Cardiac muscle cell (in vitro differentiated cells and primary cell): ENCODE data around the gene GNAL. TPM values are rescaled to one million over a fixed set of nuclear protein-coding genes. Genes with fewer than 3 reads are reported as not detected.
A peak's percentile ranks its signal among the peaks of the same experiment; 100 is the strongest.

Experiments
- DNase-seq, 2 donors: peaks; one replicate each; pipeline versions ENCODE4 v3.0.0 to v3.0.0-alpha.2; 2010 to 2017; ENCODE audit warnings: low read depth in 1 of 2, low spot score in 1 of 2
- H3K27ac ChIP-seq: fragments of 200-600 bp; sonication (generic); 2 replicates; pipeline ENCODE4 v1.5.1; 2016
- H3K27me3 ChIP-seq: fragments of 200-600 bp; sonication (generic); 2 replicates; pipeline ENCODE4 v1.6.0; 2016; ENCODE audit warnings: control low read depth
- H3K36me3 ChIP-seq: fragments of 200-600 bp; sonication (generic); 2 replicates; pipeline ENCODE4 v1.5.1; 2016; ENCODE audit warnings: control low read depth
- H3K4me1 ChIP-seq: fragments of 200-600 bp; sonication (generic); 2 replicates; pipeline ENCODE4 v1.8.1; 2017; ENCODE audit warnings: low read depth, mild to moderate bottlenecking, mixed run types
- H3K4me3 ChIP-seq: fragments of 200-600 bp; sonication (generic); 2 replicates; pipeline ENCODE4 v1.5.1; 2016; ENCODE audit warnings: mild to moderate bottlenecking
- H3K9me3 ChIP-seq: fragments of 200-600 bp; sonication (generic); 2 replicates; pipeline ENCODE4 v1.5.1; 2017; ENCODE audit warnings: low read depth, mild to moderate bottlenecking, control low read depth
- polyA plus RNA-seq: library from polyadenylated mRNA; unstranded; fragments of >200 nt; fragmentation: Nextera tagmentation; extraction: Ambion mirVana; gene quantifications from 2 replicates; pipeline ENCODE4 v1.2.1, GENCODE V29; 2016
- total RNA-seq: library from RNA; depleted of rRNA; stranded (reverse); fragments of >200 nt; gene quantifications from 2 replicates; pipeline ENCODE4 v1.2.3, GENCODE V29; 2016
- TF ChIP-seq, protein P1 (sequence below): IDR thresholded peaks from 2 replicates; pipeline ENCODE4 v1.5.1; 2012; ENCODE audit warnings: low read depth, mild to moderate bottlenecking, low read length

The GNAL gene
- total and polyA plus RNA-seq, 2 experiments from 2014 or later = 10.4 to 10.6 TPM

DNA sequence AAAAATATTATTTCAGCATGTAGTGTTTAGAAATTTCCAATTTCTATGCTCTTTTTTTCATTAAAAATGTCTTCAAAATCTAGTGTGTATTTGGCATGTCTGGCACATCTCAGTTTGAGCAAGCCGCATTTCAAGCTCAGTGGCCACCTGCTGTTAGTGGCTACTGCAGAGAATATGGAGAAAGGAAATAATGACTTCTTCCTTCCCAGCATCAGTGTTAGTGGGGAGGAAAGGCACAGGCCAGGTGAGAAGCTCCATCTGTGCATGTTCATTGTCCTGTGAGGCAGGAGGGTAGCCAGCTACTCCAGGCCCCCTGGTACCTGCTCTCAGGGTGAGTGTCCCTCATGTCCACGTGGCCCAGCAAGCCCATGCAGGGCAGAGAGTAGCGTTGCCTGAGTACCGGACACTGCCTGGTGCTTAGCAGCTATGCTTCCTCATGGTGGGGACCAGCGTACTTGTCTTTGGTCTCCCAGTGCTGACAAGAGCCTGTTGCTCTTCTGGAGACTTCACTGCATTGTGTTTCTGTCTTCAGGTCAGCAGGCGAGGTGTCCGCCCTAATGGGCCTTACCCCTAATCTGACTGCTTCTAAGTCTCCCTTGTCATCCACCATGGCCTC is 94.8 kb downstream of the GNAL start:
- Histone ChIP-seq H3K36me3 (no peaks in the 10 kb centered on the region), H3K4me3 (no peak overlapping the region), H3K27ac (no peak overlapping the region), H3K9me3 (no peaks in the 10 kb centered on the region), H3K27me3 (no peaks in the 10 kb centered on the region), H3K4me1 (peaks cover 8% of the 10 kb centered on the region)
- TF ChIP-seq, protein P1, sequence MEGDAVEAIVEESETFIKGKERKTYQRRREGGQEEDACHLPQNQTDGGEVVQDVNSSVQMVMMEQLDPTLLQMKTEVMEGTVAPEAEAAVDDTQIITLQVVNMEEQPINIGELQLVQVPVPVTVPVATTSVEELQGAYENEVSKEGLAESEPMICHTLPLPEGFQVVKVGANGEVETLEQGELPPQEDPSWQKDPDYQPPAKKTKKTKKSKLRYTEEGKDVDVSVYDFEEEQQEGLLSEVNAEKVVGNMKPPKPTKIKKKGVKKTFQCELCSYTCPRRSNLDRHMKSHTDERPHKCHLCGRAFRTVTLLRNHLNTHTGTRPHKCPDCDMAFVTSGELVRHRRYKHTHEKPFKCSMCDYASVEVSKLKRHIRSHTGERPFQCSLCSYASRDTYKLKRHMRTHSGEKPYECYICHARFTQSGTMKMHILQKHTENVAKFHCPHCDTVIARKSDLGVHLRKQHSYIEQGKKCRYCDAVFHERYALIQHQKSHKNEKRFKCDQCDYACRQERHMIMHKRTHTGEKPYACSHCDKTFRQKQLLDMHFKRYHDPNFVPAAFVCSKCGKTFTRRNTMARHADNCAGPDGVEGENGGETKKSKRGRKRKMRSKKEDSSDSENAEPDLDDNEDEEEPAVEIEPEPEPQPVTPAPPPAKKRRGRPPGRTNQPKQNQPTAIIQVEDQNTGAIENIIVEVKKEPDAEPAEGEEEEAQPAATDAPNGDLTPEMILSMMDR = no peak
- no peak for DNase-seq

DNA sequence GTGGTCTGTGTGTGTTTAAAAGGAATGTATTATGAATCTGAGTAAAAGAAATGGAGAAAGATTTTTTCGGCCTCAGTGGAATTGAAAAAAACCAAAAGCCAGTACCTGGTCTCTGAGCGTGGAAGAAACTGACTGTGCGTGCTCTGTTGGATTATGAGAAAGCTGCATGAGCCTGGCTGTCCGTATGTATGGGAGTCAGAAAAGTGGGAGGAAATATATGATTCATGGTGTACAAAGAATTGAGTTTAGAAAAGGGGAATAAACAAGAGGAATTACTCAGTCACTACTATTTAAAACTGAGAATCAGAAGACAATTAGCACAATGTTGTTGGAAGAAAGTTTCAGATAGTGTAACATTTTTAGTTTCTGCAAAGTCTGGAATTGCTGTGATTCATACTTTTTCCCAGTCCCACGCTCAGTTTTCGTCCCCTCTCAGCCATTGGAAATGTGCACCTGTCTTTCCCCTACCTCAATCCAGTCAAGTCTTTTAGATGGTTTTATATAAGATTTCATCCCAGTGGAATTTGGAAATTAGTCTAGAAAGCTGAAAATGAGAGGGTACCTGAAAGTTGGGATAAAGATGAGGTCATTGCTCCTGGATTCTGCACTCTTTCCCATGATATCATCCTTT is 95.7 kb downstream of the GNAL start:
- TF ChIP-seq, protein P1 = no peak
- Histone ChIP-seq H3K4me1 (peaks cover 8% of the 10 kb centered on the region), H3K27me3 (no peaks in the 10 kb centered on the region), H3K4me3 (no peak overlapping the region), H3K27ac (no peak overlapping the region), H3K36me3 (no peaks in the 10 kb centered on the region), H3K9me3 (no peaks in the 10 kb centered on the region)
- no peak for DNase-seq

GRCh38 chr18:11785444-11786055 is 96.5 kb downstream of the GNAL start:
- Histone ChIP-seq H3K36me3 (no peaks in the 10 kb centered on the region), H3K27me3 (no peaks in the 10 kb centered on the region), H3K9me3 (no peaks in the 10 kb centered on the region), H3K4me1 (peaks cover 8% of the 10 kb centered on the region), H3K27ac (no peak overlapping the region), H3K4me3 (no peak overlapping the region)
- DNase-seq = peak in 1 of 2 donors; percentile 22
- TF ChIP-seq, protein P1 = no peak

DNA sequence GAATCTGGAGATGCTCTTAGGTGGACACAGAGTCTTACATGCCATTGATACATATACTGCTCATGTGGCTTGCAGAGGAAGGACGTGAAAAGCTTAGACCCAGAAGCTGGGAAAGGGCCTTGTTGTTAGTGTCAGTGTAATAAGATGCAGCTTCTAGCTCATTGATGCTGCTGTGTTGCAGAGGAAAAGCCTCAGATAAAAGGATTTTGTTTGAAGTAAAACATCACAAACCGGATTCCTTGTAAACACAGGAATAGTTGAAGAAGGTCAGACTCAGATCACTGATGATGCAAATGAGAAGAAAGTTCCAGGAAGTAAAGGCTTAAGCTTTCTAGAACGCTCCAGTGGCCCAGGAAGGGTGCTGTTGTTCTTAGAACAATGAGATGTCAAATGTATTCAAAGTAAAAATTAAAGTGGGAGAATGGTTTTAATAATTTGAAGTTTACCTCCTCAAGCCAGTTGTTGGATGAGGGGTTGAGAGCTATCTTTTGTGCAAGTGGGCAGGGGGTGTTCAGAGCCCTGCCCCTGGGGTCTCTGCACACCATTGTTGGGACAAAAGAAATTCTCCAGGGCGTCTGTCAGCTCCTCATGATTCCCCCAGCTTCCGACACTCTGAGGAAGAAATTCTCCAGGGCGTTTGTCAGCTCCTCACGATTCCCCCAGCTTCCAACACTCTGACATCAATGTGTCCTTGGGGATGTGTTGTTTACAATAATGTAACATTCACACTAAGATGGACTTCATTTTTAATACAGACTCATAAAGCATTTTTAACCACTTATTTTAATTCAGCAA is 100.8 kb downstream of the GNAL start:
- TF ChIP-seq, protein P1 = no peak
- H3K27ac ChIP-seq = no peak overlapping the region

DNA sequence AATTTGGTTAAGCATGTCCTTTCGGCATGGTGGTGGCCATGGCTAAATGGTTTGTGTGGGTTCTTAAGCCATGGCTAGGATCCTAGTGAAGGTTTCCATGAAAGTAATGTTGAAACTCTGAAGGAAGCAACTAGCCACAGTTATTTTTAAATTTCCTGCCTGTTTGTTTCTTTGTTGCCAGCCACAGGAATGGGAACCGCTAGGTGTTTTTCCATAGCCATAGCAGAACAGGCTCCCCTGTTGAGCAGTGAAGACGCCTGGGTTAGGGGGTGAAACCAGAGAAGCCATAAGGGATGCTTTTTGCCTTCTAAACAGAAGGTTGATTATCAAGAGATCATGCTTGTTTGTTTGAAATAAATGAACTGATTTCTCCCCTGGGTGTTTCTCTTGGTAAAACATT is 102.1 kb downstream of the GNAL start:
- H3K9me3 ChIP-seq = no peaks in the 10 kb centered on the region
- no peak overlapping the region for H3K27ac ChIP-seq
- H3K27me3 ChIP-seq = no peaks in the 10 kb centered on the region
- H3K36me3 ChIP-seq = no peaks in the 10 kb centered on the region
- no peaks in the 10 kb centered on the region for H3K4me1 ChIP-seq
- no peak overlapping the region for H3K4me3 ChIP-seq
- DNase-seq = no peak
- TF ChIP-seq, protein P1 = no peak

More for the DNA sequence above, 100.8 kb downstream of the GNAL start:
- DNase-seq = no peak
- no peak overlapping the region for H3K4me3 ChIP-seq
- H3K27me3 ChIP-seq = no peaks in the 10 kb centered on the region
- H3K36me3 ChIP-seq = no peaks in the 10 kb centered on the region
- peaks cover 8% of the 10 kb centered on the region for H3K4me1 ChIP-seq
- no peaks in the 10 kb centered on the region for H3K9me3 ChIP-seq
